SU-DHL-6 (cell line): ENCODE results near the gene LIG3.

ENCODE experiments used
- H2AFZ ChIP-seq: fragments of 200-600 bp; sonication (generic); 2 replicates; pipeline ENCODE4 v1.6.1; 2014; ENCODE audit warnings: low read depth, mild to moderate bottlenecking, moderate library complexity, mixed read lengths, antibody characterized with exemption, low read length; ENCODE audit not compliant: severe bottlenecking
- H3F3A ChIP-seq: fragments of 200-600 bp; shearing (Covaris generic); 2 replicates; pipeline ENCODE4 v1.6.0; 2016; ENCODE audit warnings: antibody characterized with exemption, mild to moderate bottlenecking; ENCODE audit not compliant: insufficient read depth
- H3K27ac ChIP-seq: fragments of 200-600 bp; sonication (generic); 2 replicates; pipeline ENCODE4 v1.5.1; 2016; ENCODE audit warnings: low read depth, mild to moderate bottlenecking, low read length, moderate library complexity, mixed read lengths
- H3K27me3 ChIP-seq: fragments of 200-600 bp; sonication (generic), shearing (Covaris generic); 2 replicates; pipeline ENCODE4 v1.6.0; 2014; ENCODE audit warnings: mild to moderate bottlenecking, low read length
- H3K36me3 ChIP-seq: fragments of 200-600 bp; sonication (generic); 2 replicates; pipeline ENCODE4 v1.6.1; 2014; ENCODE audit warnings: mild to moderate bottlenecking, low read length, mixed read lengths
- H3K4me2 ChIP-seq: fragments of 300-600, 200-600 bp; shearing (Covaris generic), sonication (generic); 2 replicates; pipeline ENCODE4 v1.6.0; 2014; ENCODE audit warnings: low read length, low read depth, mild to moderate bottlenecking; ENCODE audit not compliant: poor library complexity, severe bottlenecking
- H3K4me3 ChIP-seq: fragments of 200-600 bp; sonication (generic); 2 replicates; pipeline ENCODE4 v1.5.1; 2014; ENCODE audit warnings: antibody characterized with exemption, low read length, mild to moderate bottlenecking, mixed read lengths; ENCODE audit not compliant: insufficient read depth, poor library complexity, severe bottlenecking
- H3K79me2 ChIP-seq: fragments of 200-600 bp; sonication (generic); 2 replicates; pipeline ENCODE4 v1.6.1; 2014; ENCODE audit warnings: mild to moderate bottlenecking, low read length, moderate library complexity; ENCODE audit not compliant: insufficient read depth
- H3K9ac ChIP-seq: fragments of 200-600 bp; sonication (generic); 2 replicates; pipeline ENCODE4 v1.7.0; 2014; ENCODE audit warnings: mild to moderate bottlenecking, low read length
- H3K9me2 ChIP-seq: fragments of 200-600 bp; sonication (generic); replicated peaks from 2 replicates; pipeline ENCODE4 v1.6.1; 2014; ENCODE audit warnings: low read length; ENCODE audit not compliant: insufficient read depth
- H3K9me3 ChIP-seq: fragments of 200-600 bp; sonication (generic); 2 replicates; pipeline ENCODE4 v1.6.1; 2014; ENCODE audit warnings: low read length, mixed read lengths; ENCODE audit not compliant: insufficient read depth
- H4K20me1 ChIP-seq: fragments of 200-600 bp; sonication (generic); 2 replicates; pipeline ENCODE4 v1.6.1; 2014; ENCODE audit warnings: low read depth, mild to moderate bottlenecking, antibody characterized with exemption, low read length, moderate library complexity, mixed read lengths
- CTCF ChIP-seq: fragments of 200-600 bp; sonication (generic); IDR thresholded peaks from one replicate; pipeline ENCODE4 v1.5.1; 2017; ENCODE audit warnings: antibody characterized with exemption, mild to moderate bottlenecking, low read length, moderate library complexity; ENCODE audit not compliant: insufficient read depth, poor library complexity, severe bottlenecking
- EZH2phosphoT487 ChIP-seq: fragments of 200-600 bp; sonication (generic), shearing (Covaris generic); conservative IDR thresholded peaks from 2 replicates; pipeline ENCODE4 v1.6.1; 2018; ENCODE audit warnings: mild to moderate bottlenecking, antibody characterized with exemption, low read length, moderate library complexity, mixed read lengths

LIG3 gene

DNA sequence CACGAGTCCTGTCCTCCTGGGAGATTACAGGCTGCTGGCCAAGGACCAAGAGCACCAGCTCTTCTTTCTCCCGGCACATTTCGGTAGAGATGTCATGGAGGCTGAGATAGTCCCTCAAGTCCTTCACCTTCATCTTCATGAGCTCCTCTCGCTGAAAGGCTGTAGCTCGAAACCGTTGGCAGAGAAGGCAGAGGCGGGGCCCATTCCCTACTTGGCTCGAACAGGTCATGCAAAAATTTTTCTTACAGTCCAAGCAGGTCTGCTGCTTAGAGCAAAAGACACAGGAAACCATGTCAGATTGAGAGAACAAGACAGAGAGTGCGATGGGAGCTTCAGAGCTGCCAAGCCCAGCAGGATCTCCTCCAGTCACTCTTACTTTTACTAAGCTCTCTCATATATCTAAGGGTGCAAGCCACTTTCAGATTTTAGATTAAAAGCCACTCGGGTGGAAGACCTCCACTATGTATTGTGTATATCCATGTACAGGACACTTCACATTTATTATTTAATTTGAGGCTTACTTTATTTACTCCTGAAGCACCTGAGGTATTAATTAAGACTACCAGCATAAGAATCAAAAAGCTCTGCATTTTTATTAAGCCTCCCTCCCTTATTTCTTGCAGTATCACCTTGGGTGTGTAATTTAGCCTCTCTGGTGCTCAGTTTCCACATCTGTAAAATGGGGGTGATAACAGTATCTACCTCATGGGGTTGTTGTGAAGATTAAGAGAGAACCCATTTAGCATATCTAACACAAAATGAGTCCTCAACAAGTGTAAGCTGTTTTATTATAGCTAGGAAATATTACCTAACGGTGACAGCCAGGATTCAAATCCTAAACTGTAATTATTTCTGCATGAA is 41.4 kb downstream of the LIG3 start:
- no peak overlapping the region for H3K27ac ChIP-seq
- no peaks in the 10 kb centered on the region for H3K27me3 ChIP-seq
- TF ChIP-seq EZH2phosphoT487 (no peak), CTCF (no peak)
- H3K36me3 ChIP-seq = no peaks in the 10 kb centered on the region
- no peaks in the 10 kb centered on the region for H3K9me3 ChIP-seq
- no peak overlapping the region for H3K4me2 ChIP-seq
- H4K20me1 ChIP-seq = no peaks in the 10 kb centered on the region; the same call in 1 of the 2 replicates
- no peak overlapping the region for H2AFZ ChIP-seq
- no peaks in the 10 kb centered on the region for H3K79me2 ChIP-seq
- H3K4me3 ChIP-seq = no peak overlapping the region
- no peak overlapping the region for H3K9ac ChIP-seq
- no peaks in the 10 kb centered on the region for H3F3A ChIP-seq
- H3K9me2 ChIP-seq = no peaks in the 10 kb centered on the region

DNA sequence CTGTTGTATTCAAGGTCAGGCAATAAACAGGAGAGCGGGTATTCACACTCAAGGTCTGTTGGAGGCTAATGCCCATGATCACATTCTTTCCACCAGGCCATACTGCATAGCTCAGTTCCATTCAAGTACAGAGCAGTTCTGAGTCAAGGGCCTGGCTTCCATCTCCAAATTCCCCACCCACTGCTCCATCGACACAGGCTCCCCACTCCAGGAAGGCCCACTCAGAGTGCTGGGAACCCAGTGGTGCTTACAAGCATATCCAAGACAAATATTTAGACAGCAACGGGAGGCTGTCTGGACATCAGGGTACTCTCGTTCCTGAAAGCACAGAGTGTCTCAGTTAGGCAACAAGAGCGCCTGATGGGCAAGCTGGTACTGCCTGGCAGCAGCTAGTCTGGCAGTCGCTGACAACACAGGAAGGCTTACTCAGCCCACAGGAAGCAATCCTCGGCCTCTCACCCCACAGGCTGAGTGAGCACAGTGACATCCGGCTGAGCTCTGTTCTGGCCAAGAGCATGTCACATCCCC is 42.3 kb downstream of the LIG3 start:
- Histone ChIP-seq H3K27ac (no peak overlapping the region), H3K4me3 (no peak overlapping the region), H3K4me2 (no peak overlapping the region), H4K20me1 (no peaks in the 10 kb centered on the region; the same call in 1 of the 2 replicates), H3K9ac (no peak overlapping the region), H2AFZ (no peak overlapping the region), H3K36me3 (no peaks in the 10 kb centered on the region), H3K79me2 (no peaks in the 10 kb centered on the region), H3F3A (no peaks in the 10 kb centered on the region), H3K9me2 (no peaks in the 10 kb centered on the region), H3K27me3 (no peaks in the 10 kb centered on the region), H3K9me3 (no peaks in the 10 kb centered on the region)
- no peak for TF ChIP-seq EZH2phosphoT487
- TF ChIP-seq CTCF = no peak

DNA sequence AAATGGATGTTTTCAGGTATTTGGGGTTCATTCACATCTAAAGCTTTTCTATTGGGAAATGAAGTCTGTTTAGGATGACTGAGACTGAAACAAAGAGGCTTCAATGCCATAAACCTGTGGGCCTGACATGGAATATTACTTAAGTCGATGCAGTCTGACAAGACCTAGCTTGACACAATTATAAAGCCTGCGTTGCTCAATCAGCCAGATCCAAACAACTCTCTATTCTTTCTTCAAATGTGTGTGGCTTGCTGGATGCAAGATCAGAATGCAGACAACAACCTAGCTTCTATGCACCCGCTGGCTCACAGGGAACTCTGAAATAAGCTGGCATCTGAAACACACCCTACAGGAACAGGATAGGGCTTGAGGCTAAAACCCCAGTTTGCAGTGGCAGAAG is 43.2 kb downstream of the LIG3 start:
- no peak overlapping the region for H2AFZ ChIP-seq
- H3K9me3 ChIP-seq = no peaks in the 10 kb centered on the region
- no peaks in the 10 kb centered on the region for H3F3A ChIP-seq
- H3K27me3 ChIP-seq = no peaks in the 10 kb centered on the region
- no peaks in the 10 kb centered on the region for H3K79me2 ChIP-seq
- TF ChIP-seq CTCF (no peak), EZH2phosphoT487 (no peak)
- H3K4me2 ChIP-seq = no peak overlapping the region
- H3K9me2 ChIP-seq = no peaks in the 10 kb centered on the region
- no peak overlapping the region for H3K27ac ChIP-seq
- no peaks in the 10 kb centered on the region; the same call in 1 of the 2 replicates for H4K20me1 ChIP-seq
- no peak overlapping the region for H3K4me3 ChIP-seq
- no peak overlapping the region for H3K9ac ChIP-seq
- no peaks in the 10 kb centered on the region for H3K36me3 ChIP-seq
